ENCODE measurements around the gene TIMP2.
"Not testable (repeated sequence)": the region's sequence is repeated elsewhere in the genome, so short reads cannot be mapped to it uniquely, and the experiment has no call there.

The TIMP2 gene

DNA sequence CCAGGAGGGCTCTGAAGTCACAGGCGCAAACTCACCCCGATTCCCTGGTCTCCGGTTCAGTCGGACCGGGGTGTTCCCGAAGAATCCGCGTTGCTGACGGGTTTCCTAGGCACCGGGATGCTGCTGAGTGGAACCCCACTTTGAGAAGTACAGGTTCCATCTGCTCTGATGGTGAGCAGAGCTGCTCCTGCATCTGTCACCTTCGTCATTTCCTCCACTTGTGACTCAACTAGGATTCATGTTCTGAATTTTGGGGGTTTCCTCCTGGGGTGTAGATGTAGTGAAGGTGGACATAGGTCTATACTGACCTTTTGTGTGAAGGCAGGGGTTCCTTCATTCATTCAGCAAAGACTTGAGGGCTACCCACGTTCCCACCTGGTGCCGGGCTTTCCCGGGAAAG, 29.5 kb upstream of the TIMP2 start:
- no peak for DNase-seq

DNA sequence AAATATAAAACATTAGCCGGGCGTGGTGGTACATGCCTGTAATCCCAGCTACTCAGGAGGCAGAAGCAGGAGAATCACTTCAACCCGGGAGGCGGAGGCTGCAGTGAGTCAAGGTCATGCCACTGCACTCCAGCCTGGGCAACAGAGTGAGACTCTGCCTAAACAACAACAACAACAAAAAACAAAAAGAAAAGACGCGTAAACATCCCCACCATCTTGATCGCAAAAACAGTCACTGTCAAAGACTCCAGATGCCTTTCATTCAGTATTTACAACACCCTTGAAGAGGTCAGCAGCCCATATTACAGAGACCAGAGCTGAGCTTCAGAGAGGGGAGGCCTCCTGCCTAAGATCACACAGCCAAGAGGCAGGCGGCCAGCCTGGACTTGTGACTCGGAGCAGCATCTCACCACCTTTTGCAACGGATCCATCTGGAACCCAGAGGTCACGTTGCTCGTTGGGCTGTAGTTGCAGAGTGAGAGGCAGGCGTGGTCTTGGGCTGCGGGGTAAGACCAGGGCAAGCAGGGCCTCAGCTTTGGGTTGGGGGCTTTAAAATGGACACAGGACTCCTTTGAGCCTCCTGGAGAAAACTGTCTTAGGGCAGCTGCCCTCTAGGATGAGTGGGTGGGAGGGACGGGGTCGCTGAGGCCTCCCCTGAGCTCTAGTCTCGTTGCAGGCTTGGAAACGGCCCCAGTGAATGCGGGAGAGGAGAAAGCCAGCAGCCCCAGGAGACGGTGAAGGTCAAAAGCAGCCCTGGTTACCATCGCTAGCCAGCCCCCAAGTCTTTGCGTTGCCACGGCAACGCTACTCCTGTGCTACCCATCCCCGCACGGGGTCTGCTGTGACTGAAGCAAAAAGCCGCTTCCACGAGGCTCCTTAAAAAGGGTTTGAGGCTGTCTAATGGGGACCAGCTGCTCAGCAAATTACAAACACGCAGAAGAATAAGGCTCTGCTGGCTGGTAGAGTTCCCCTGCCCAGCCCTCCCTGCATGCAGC, 28.5 kb upstream of the TIMP2 start:
- no peak for DNase-seq

GRCh38 chr17:78952706-78953105, 27.5 kb upstream of the TIMP2 start:
- no peak for DNase-seq

DNA sequence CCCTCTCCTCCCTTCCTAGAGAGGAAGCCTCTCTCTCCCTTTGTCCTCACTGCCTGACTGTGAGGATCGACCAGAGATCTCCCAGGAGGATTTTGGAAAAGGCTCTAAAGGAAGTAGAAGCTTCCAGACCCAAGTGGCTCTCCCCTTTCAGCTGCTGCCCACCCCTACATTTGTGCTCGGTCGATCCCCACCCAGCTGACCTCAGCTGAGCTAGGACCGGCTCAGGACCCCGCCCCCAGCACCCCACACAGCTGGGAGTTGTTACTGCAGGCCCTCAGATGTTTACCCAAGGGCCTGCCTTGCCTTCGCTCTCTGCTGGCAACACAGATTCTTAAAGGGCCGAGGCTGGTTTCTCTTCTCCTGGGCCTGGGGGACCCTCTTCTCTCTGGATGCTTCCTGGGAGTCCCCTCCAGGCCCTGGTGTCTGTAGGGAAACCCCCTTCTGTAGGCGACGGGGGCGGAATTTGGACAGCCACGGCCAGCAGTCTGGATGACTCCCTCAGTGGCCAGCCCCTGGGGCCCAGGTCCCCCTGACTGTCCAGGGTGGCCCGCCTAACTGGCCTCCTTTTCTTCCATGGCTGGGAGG, 26.9 kb upstream of the TIMP2 start:
- no peak for DNase-seq

DNA sequence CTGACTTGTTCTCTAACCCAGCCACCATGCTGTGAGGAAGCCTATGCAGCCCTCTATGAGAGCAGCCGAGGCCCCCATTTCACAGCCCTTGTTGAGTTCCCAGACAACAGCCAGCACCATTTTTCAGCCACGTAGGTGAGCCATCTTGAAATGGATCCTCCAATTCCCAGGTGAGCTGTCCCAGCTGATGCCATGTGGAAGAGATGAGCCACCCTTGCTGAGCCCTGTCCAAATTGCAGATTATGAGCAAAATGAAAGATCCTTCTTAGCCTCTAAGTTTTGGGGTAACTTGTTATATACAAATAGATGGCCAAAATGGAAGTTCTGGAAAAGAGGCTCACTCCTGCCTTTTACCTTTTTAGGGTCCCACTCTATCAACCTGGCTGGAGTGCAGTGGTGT, 25.7 kb upstream of the TIMP2 start:
- no peak for DNase-seq

- no peak for DNase-seq
These were observed 22.3 kb upstream of the TIMP2 start for GRCh38 chr17:78947235-78948149.

- DNase-seq: no peak
These were observed 21.4 kb upstream of the TIMP2 start for GRCh38 chr17:78946631-78947030.

DNA sequence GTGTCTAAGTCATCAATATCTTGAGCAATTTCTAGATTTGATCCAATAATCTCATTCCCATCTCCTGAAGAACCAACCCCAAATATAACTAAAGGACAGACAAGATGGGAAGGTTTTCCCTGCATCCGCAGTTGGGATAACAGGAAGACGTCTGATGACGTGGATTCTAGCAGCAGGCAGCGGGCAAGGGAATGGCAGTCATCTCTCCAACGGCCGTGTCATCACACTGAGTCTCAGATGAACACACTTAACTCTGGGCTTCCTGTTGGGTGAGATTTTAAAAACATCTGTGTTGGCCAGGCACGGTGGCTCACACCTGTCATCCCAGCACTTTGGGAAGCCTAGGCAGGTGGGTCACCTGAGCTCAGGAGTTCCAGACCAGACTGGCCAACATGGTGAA, 20.9 kb upstream of the TIMP2 start:
- no peak for DNase-seq

GRCh38 chr17:78945455-78945854, 20.3 kb upstream of the TIMP2 start:
- DNase-seq: not testable (repeated sequence)

GRCh38 chr17:78944956-78945355, 19.8 kb upstream of the TIMP2 start:
- DNase-seq: no peak

DNA sequence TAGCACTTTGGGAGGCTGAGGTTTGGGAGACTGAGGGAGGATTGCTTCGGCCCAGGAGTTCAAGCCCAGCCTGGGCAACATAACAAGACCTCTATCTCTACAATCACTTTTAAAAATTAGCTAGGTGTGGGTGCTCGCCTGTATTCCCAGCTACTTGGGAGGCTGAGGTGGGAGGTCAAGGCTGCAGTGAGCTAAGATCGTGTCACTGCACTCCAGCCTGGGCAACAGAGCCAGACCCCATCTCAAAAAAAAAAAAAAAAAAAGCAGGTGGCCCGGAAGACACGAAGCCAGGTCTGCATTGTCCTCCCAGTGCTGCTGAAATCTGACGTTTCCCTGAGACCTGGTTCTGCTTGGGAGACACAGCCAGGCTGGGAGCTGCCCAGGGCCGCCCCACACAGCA, 18.8 kb upstream of the TIMP2 start:
- DNase-seq: no peak

DNA sequence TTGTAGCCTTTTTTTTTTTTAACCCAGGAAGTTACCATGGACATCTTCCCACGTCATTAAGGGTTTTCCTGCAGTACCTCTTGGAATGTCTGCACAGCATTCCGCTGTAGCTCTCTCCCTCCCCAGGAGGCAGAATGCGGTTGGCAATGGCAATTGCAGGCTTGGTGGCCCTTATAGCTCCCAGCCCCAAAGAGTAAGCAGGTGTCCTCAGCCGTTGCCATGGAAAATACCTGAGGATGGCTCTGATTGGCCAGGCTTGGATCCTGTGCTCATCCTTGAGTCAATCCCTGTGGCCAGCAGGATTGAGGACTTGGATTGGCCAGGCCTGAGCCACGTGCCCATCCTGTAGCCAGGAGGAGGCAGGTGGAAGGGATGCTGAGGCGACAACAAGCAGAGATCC, 15.5 kb upstream of the TIMP2 start:
- no peak for DNase-seq

DNA sequence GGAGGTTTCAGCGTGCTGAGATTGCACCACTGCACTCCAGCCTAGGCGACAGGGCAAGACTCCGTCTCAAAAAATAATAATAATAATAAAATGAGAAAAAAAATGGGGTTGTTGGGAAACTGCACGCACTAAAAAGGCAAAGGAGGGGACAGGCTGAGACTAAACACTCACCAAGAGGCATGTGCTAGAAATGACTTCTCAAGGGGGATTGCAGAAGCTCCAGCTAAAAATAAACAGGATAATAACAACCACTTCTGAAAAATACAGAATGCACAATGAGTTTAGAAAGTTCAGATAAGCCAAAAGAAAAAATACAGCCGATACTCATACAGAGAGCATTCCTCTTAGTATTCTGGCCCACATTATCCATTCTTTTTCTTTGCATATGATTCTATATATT, 15.1 kb upstream of the TIMP2 start:
- DNase-seq: no peak

DNA sequence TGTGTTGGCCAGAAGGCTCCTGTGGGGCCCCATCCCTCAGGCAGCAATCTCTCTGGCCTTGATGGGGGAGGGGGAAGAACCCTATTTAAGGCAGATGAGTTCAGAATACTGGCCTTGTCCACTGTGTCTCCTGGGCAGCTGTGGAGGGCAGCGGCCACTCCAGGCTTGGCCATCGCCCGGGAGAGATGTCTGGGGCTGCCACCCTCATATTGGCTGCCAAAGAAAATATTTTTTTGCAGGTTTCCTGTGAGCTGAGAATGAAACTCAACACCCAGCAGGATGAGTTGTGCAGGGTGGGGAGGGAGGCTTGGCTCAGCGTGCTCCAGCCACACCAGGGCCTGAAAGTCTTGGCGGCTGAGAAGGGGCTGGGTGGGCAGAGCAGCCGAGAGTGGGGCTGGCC, 14.4 kb upstream of the TIMP2 start:
- no peak for DNase-seq

DNA sequence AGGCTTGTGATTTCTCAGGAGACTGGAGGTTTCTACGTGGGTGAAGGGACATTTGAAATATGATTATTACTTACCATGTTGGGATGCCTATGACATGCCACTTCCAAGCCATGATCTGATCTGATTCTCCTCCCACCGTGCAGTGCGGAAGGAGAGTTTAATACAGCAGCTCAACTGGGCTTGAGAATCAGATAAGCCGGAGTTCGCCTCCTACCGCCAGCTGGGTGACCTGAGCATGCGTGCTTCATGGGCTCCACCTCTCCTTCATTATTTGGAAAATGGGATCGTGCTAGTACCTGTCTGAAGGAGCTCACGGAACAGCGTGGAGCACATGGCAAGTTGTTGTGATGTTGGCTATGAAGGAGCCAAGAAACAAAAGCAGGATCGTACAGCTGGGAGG, 12.4 kb upstream of the TIMP2 start:
- no peak for DNase-seq

GRCh38 chr17:78935419-78936323, 10.5 kb upstream of the TIMP2 start:
- DNase-seq: no peak

DNA sequence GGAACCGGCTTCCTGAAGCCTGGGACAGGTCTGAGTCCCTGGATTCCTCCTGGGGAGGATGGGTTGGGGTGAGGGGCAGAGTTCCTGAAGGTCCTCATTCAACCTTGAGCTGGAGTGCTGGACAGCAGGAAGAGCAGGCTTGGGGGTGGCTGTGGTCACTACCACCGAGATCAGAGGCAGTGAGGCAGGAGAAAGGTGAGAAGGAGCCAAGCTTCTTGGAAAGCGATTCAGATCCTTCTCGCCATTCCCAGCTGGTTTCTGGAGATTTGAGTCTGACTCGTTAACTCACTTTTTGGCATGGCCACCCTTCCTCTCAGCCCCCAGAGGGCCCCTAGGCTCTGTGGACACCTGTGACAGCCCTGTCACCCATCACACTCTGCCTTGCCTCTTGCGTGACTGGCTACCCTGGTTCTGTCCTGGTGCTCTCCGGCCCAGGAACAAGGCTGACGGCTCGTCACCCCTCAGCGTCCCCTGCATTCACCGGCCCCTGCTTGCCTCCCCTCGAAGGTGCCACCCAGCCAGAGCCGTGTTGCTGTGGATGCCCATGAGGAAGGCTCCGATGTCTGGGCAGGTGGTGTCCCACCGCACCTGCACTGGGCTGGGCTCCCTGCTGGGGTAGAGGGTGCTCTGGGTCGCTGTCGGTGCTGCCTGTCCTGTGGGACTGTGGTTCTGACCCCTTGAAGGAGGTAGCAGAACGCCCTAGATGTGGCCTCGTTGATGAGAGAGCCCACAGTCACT, 9.7 kb upstream of the TIMP2 start:
- DNase-seq: no peak

DNA sequence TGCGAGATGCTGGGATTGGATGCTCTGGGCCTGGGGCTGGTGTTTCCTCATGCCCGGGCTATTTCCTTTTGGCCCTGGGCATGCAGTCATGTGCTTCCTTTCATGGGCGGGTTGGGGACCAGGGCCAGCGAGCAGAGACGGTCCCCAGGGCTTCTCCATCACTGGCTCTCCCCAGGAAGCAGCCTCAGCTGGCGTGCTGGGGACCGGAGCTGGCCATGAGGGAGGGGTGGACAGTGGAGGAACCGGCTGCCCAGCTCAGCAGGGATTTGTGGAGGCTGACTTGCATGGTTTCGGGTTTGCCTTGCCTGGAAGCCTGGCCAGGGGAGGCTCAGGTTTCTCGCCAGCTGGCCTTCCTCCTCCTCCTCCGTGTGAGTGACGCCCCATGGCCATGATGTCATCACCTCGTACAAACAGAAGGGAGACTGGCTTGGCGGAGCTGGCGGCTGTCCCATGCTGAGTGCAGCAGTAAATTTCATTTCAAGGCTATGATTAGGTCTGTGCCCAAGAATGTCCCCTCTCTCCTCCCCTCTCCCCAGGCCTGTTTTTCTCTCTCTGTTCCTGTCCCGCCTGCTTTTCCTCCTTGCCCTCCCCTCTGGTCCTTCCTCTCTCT, 8.9 kb upstream of the TIMP2 start:
- DNase-seq: no peak

DNA sequence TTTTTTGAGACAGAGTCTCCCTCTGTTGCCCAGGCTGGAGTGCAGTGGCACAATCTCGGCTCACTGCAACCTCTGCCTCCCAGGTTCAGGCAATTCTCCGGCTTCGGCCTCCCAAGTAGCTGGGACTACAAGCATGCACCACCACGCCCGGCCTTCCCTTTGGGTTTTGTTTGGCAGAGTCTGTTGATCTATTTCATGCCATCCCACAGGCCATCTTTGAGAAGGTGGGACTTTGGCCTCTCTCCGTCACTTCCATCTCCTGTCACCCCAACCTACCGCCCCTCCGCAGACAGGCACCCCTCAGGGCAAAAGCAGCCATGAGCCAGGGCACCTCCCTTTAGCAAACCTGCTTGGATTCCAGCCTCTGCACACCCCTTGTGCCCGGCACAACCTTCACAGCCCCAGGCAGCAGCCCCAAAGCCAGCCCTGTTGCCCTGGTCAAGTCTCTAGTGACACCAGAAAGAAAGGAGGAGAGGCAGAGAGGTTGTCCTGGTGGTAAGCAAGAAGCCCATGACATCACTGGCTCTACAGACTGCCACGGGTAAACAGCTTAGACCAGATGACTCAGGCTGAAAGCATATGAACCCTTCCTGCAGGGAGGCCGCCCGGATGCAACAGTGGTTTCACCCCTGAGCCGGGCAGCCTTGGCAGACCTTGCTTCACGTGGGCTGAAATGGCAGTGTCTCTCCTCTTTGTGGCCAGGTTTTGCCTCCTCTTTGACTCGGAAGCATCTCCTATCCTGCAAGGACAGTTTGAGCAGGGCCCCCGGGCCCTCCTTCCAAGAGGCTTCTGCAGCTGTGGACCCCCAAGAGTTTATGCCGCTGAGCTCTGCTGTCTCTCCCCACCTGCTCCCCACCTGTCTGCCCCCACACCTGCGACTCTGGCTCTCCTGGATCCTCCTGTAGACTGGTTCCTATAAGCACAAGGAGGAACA, 8.1 kb upstream of the TIMP2 start:
- DNase-seq: no peak
